Sigmoid colon (tissue), 7 donors: ENCODE results near the gene SURF1. TPM values are rescaled to one million over a fixed set of nuclear protein-coding genes. Genes with fewer than 3 reads are reported as not detected.
"Not testable (repeated sequence)": the region's sequence is repeated elsewhere in the genome, so short reads cannot be mapped to it uniquely, and the experiment has no call there.

Experiments
- DNase-seq: peaks from one replicate; pipeline ENCODE4 v3.0.0-alpha.2; 2019
- H3K27ac ChIP-seq, 4 donors: fragments of 200-600 bp; sonication (generic); one replicate each; pipeline ENCODE4 v1.5.1; 2016 to 2019; ENCODE audit warnings: mild to moderate bottlenecking in 1 of 4
- H3K27me3 ChIP-seq, 3 donors: fragments of 200-600 bp; sonication (generic); one replicate each; pipeline ENCODE4 v1.5.1; 2019; ENCODE audit warnings: mild to moderate bottlenecking in 1 of 3
- H3K36me3 ChIP-seq, 4 donors: fragments of 200-600 bp; sonication (generic); one replicate each; pipeline ENCODE4 v1.5.1; 2016 to 2019
- H3K4me1 ChIP-seq, 4 donors: fragments of 200-600 bp; sonication (generic); one replicate each; pipeline ENCODE4 v1.5.1; 2017 to 2019
- H3K4me3 ChIP-seq, 4 donors: fragments of 200-600 bp; sonication (generic); one replicate each; pipeline ENCODE4 v1.5.1; 2017 to 2019; ENCODE audit warnings: mild to moderate bottlenecking in 2 of 4, moderate library complexity in 1 of 4
- H3K9me3 ChIP-seq, 4 donors: fragments of 200-600 bp in 3 of 4; sonication (generic) in 3 of 4; one replicate each; pipeline versions ENCODE4 v1.5.1 to v1.6.1; 2013 to 2019
- CTCF ChIP-seq, 4 experiments: fragments of 450-650 bp in 3 of 4; fragments of 200-600 bp in 1 of 4; IDR thresholded peaks; one replicate each; pipeline ENCODE4 v1.5.1; 2016 to 2019; ENCODE audit warnings: antibody characterized with exemption in 4 of 4, mild to moderate bottlenecking in 3 of 4, moderate library complexity in 2 of 4
- EP300 ChIP-seq, 4 donors: sonication (generic); formaldehyde crosslinking; IDR thresholded peaks; one replicate each; pipeline ENCODE4 v1.6.1; 2017; ENCODE audit warnings: antibody characterized with exemption in 4 of 4
- POLR2A ChIP-seq, 2 donors: fragments of 450-650 bp; IDR thresholded peaks; one replicate each; pipeline ENCODE4 v1.6.1; 2016; ENCODE audit warnings: antibody characterized with exemption in 2 of 2, mild to moderate bottlenecking in 2 of 2, moderate library complexity in 2 of 2
- POLR2AphosphoS5 ChIP-seq, 4 donors: sonication (generic); formaldehyde crosslinking; IDR thresholded peaks; one replicate each; pipeline ENCODE4 v1.6.1; 2017; ENCODE audit warnings: antibody characterized with exemption in 4 of 4
- WGBS, 2 donors: extraction: QIAGEN DNeasy Blood & Tissue Kit; methylation state at CpG; one replicate each; pipeline ENCODE4 v1.1.7; 2013; 5-methylcytosine and 5-hydroxymethylcytosine counted together
- intact Hi-C: fragments of 100-400 bp; cut with DNase I; formaldehyde crosslinking; loops from one replicate; pipeline ENCODE4 v1.15.1; 2023
- polyA plus RNA-seq, 3 donors: library from polyadenylated mRNA; stranded (reverse); fragments of 200-250 nt; gene quantifications; one replicate each; pipeline ENCODE4 v1.2.3, GENCODE V29; 2013
- total RNA-seq, 4 donors: library from RNA; depleted of rRNA; stranded (reverse); fragments of >200 nt; gene quantifications; one replicate each; pipeline ENCODE4 v1.1.0, GENCODE V29; 2016
- donor health status: healthy with polysubstance abuse.
- donor health status: Bipolar disorder and iron deficiency.
- donor health status: healthy.

Gene SURF1
- total and polyA plus RNA-seq, 7 donors, result 33.8 to 98.7 (median 59.0) TPM

GRCh38 chr9:133396952-133397351, 40.7 kb upstream of the SURF1 start:
- no peak overlapping the region for H3K4me3 ChIP-seq
- intact Hi-C loops, result no loop called here
- H3K4me1 ChIP-seq, result no peaks in the 10 kb centered on the region
- H3K36me3 ChIP-seq, result peaks cover 0 to 6% (median 0%) of the 10 kb centered on the region in 4 donors
- no peaks in the 10 kb centered on the region for H3K9me3 ChIP-seq
- H3K27me3 ChIP-seq, result peaks cover 0 to 40% (median 11%) of the 10 kb centered on the region in 3 donors
- TF ChIP-seq POLR2AphosphoS5 (IDR thresholded peaks at IDR 0.05) (no peak), EP300 (IDR thresholded peaks at IDR 0.05) (no peak), POLR2A (IDR thresholded peaks at IDR 0.05) (no peak), CTCF (IDR thresholded peaks at IDR 0.05) (no peak)
- H3K27ac ChIP-seq, result no peak overlapping the region
- WGBS, 2 donors, result 21 to 35% methylated on average over 14 of the region's 14 CpGs
- no peak for DNase-seq

GRCh38 chr9:133394687-133395271, 38.5 kb upstream of the SURF1 start:
- no peaks in the 10 kb centered on the region for H3K4me1 ChIP-seq
- no peak for TF ChIP-seq POLR2AphosphoS5 (IDR thresholded peaks at IDR 0.05)
- no peak for TF ChIP-seq POLR2A (IDR thresholded peaks at IDR 0.05)
- no peak for TF ChIP-seq CTCF (IDR thresholded peaks at IDR 0.05)
- TF ChIP-seq EP300 (IDR thresholded peaks at IDR 0.05), result no peak
- no peaks in the 10 kb centered on the region for H3K36me3 ChIP-seq
- H3K9me3 ChIP-seq, result no peaks in the 10 kb centered on the region
- no peak overlapping the region for H3K27ac ChIP-seq
- H3K4me3 ChIP-seq, result no peak overlapping the region
- intact Hi-C loops, result no loop called here
- DNase-seq, result no peak
- WGBS, 2 donors, result 15 to 30% methylated on average over 8 of the region's 8 CpGs
- peaks cover 0 to 51% (median 19%) of the 10 kb centered on the region in 3 donors for H3K27me3 ChIP-seq

- intact Hi-C loops, result no loop called here
- WGBS, 2 donors, result 89 to 93% methylated on average over 3 of the region's 3 CpGs
- H3K4me1 ChIP-seq, result no peaks in the 10 kb centered on the region
- TF ChIP-seq POLR2AphosphoS5 (IDR thresholded peaks at IDR 0.05), result no peak
- no peak for TF ChIP-seq POLR2A (IDR thresholded peaks at IDR 0.05)
- TF ChIP-seq EP300 (IDR thresholded peaks at IDR 0.05), result no peak
- TF ChIP-seq CTCF (IDR thresholded peaks at IDR 0.05), result no peak
- H3K36me3 ChIP-seq, result no peaks in the 10 kb centered on the region
- H3K27ac ChIP-seq, result no peak overlapping the region
- no peak overlapping the region for H3K4me3 ChIP-seq
- H3K27me3 ChIP-seq, result peaks cover 0 to 59% (median 19%) of the 10 kb centered on the region in 3 donors
- DNase-seq, result no peak
- H3K9me3 ChIP-seq, result no peaks in the 10 kb centered on the region
Observed at GRCh38 chr9:133393399-133393798, 37.1 kb upstream of the SURF1 start.

GRCh38 chr9:133392308-133392707, 36.0 kb upstream of the SURF1 start:
- DNase-seq, H3K4me3 ChIP-seq, H3K36me3 ChIP-seq, intact Hi-C loops, H3K4me1 ChIP-seq, H3K27ac ChIP-seq, H3K9me3 ChIP-seq: not testable (repeated sequence)
- H3K27me3 ChIP-seq, result peaks cover 0 to 59% (median 19%) of the 10 kb centered on the region in 3 donors
- WGBS, 2 donors, result 94 to 98% methylated on average over 3 of the region's 3 CpGs

GRCh38 chr9:133391449-133391848, 35.2 kb upstream of the SURF1 start:
- H3K27ac ChIP-seq, H3K4me3 ChIP-seq, intact Hi-C loops, H3K4me1 ChIP-seq, H3K9me3 ChIP-seq, H3K36me3 ChIP-seq, DNase-seq: not testable (repeated sequence)
- WGBS, 2 donors, result 23 to 70% methylated on average over 3 of the region's 4 CpGs
- peaks cover 0 to 56% (median 19%) of the 10 kb centered on the region in 3 donors for H3K27me3 ChIP-seq

- no peaks in the 10 kb centered on the region for H3K9me3 ChIP-seq
- 85 to 87% methylated on average over 7 of the region's 7 CpGs for WGBS, 2 donors
- H3K4me1 ChIP-seq, result no peaks in the 10 kb centered on the region
- intact Hi-C loops, result no loop called here
- H3K27ac ChIP-seq, result no peak overlapping the region
- H3K4me3 ChIP-seq, result no peak overlapping the region
- DNase-seq, result no peak
- TF ChIP-seq POLR2AphosphoS5 (IDR thresholded peaks at IDR 0.05) (no peak), POLR2A (IDR thresholded peaks at IDR 0.05) (no peak), CTCF (IDR thresholded peaks at IDR 0.05) (no peak), EP300 (IDR thresholded peaks at IDR 0.05) (no peak)
- peaks cover 0 to 50% (median 19%) of the 10 kb centered on the region in 3 donors for H3K27me3 ChIP-seq
- no peaks in the 10 kb centered on the region for H3K36me3 ChIP-seq
Observed at GRCh38 chr9:133390713-133391112, 34.4 kb upstream of the SURF1 start.
